Mucosa of rectum (tissue), 2 donors: Measurements from ENCODE around the gene ANXA6.

Experiments
- H3K27ac ChIP-seq, 2 donors: one replicate each; pipeline ENCODE4 v1.7.0; 2013; ENCODE audit warnings: inconsistent platforms in 2 of 2, low read depth in 2 of 2, low read length in 2 of 2
- H3K27me3 ChIP-seq, 2 donors: one replicate each; pipeline ENCODE4 v1.7.0; 2013; ENCODE audit warnings: low read length in 2 of 2; ENCODE audit not compliant: control insufficient read depth in 2 of 2, insufficient read depth in 2 of 2
- H3K36me3 ChIP-seq, 2 donors: one replicate each; pipeline ENCODE4 v1.7.0; 2013; ENCODE audit warnings: low read length in 2 of 2; ENCODE audit not compliant: control insufficient read depth in 2 of 2, insufficient read depth in 2 of 2
- H3K4me1 ChIP-seq, 2 donors: one replicate each; pipeline ENCODE4 v1.7.0; 2013; ENCODE audit warnings: low read length in 2 of 2, mild to moderate bottlenecking in 1 of 2; ENCODE audit not compliant: control insufficient read depth in 2 of 2, insufficient read depth in 2 of 2
- H3K4me3 ChIP-seq, 2 donors: one replicate each; pipeline ENCODE4 v1.7.0; 2013; ENCODE audit warnings: low read length in 2 of 2
- H3K9ac ChIP-seq, 2 donors: one replicate each; pipeline ENCODE4 v1.7.0; 2013; ENCODE audit warnings: low read length in 2 of 2, low read depth in 1 of 2, mild to moderate bottlenecking in 1 of 2
- H3K9me3 ChIP-seq, 2 donors: one replicate each; pipeline ENCODE4 v1.7.0; 2013; ENCODE audit warnings: low read length in 2 of 2; ENCODE audit not compliant: control insufficient read depth in 2 of 2
- donor health status: healthy.
- donor health status: Normal muscosa, but diverticular disease.

Gene ANXA6

DNA sequence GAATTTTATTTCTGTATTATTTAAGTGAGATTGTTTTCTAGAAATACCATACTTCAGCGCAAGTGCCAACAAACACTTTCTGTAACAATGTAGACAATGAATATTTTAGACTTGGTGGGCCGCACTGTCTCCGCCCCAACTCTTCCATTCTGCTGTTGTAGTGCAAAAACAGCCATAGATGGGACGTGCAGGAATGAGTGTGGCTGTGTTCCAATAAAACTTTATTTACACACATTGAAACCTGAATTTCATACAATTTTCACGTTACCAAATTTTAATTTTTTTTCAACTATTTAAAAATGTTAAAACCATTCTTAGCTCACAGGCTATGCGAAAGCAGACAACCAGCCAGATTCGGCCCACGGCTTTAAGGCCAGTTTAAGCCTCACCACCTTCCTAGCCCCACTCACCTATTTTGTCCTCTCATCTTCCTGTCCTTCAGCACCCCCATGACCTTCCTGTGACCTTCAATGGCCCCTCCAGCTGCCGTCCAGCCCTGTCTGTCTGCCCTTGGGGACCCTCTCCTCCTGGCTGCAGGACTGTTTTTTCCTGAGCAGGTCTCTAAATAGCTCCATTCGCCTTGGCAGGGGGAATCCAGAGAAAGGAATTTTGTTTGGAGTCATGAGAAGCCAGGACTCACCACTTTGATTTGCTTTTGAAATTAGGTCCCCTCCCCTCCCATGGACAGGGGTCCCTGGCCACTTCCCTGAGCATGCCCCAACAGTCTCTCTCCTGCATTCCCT lies 11.2 kb upstream of the ANXA6 start:
- Histone ChIP-seq H3K4me1 (peaks cover 0 to 4% of the 10 kb centered on the region in 2 donors), H3K27me3 (no peaks in the 10 kb centered on the region), H3K9ac (no peak overlapping the region), H3K36me3 (no peaks in the 10 kb centered on the region), H3K9me3 (no peaks in the 10 kb centered on the region), H3K27ac (no peak overlapping the region), H3K4me3 (no peak overlapping the region)

DNA sequence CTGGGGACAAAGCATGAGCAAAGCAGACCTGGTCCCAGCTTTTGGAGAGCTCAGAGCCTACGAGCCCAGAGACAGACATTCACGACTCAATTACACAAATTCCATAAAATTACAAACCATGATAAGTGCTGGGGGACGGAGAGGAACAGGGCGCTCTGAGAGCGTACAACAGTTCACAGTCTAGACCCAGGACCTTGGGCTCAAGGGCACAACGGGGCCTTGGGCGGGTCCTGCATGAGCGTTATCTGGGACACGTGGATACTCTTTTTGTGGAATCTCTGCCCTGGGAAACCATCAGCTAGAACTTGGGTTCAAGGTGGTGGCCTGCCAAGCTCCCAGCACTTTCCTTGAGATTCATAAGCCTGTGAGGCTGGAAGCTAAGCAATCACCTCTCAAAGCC lies 9.4 kb upstream of the ANXA6 start:
- Histone ChIP-seq H3K4me3 (no peak overlapping the region), H3K4me1 (peaks cover 0 to 4% of the 10 kb centered on the region in 2 donors), H3K36me3 (no peaks in the 10 kb centered on the region), H3K27me3 (no peaks in the 10 kb centered on the region), H3K9ac (no peak overlapping the region), H3K27ac (no peak overlapping the region), H3K9me3 (no peaks in the 10 kb centered on the region)

DNA sequence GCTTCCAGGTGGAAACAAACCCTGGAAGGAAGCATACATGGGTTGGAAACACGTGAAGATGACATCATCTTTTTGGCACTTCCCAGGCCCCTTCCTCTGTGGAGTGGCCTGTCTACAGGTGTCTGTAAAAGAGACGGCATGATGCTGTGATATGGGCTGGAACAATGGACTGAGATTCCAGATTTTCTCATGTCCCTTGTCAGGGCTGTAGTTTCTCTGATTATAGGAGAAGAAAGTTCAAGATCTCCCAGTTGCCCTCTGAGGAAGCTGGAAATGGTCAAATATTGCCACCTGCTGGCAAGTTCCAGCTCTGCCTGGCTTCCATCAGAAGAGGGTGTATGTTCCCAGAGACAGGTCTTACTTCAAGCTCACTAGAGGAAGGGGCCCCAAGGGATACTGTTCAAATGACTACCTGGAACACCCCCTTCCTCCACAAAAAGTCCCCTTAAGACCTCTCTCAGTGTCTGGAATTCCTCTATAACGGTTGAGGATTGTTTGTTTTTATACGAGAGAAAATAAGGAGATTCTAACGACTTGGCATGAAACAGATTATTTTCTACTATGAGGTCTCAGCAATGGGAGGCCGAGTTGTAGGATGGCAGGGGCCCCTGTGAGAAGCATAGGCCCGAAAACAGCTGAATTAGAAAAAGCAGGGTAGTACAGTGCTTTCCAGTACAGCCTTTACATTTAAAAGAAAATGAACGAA lies 7.3 kb upstream of the ANXA6 start:
- Histone ChIP-seq H3K27me3 (no peaks in the 10 kb centered on the region), H3K9ac (no peak overlapping the region)

DNA sequence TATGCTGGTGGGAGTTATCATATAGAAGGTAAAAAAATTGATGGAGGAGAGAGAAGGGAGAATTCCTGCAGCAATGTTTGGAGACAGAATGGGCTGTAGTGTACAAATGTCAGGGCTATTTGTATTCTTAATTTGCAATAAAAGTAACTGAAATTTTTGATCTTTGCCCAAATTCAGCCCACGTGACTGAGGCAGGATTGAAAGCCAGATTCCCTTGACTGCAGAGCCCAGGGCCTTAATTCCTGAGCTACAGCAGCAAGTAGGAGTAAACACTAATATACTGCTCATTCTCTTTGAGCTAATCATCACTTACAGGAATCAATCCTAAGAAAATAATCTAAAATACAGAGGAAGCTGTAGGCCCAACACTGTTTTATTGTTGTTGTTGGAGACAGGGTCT lies 5.2 kb upstream of the ANXA6 start:
- H3K9ac ChIP-seq: no peak overlapping the region
- H3K9me3 ChIP-seq: no peaks in the 10 kb centered on the region
- H3K4me1 ChIP-seq: peaks cover 2 to 4% of the 10 kb centered on the region in 2 donors
- no peaks in the 10 kb centered on the region for H3K27me3 ChIP-seq
- H3K36me3 ChIP-seq: no peaks in the 10 kb centered on the region
- no peak overlapping the region for H3K4me3 ChIP-seq
- no peak overlapping the region for H3K27ac ChIP-seq

More for the DNA sequence above, 7.3 kb upstream of the ANXA6 start:
- no peak overlapping the region for H3K27ac ChIP-seq
- no peak overlapping the region for H3K4me3 ChIP-seq
- H3K4me1 ChIP-seq: peaks cover 0 to 4% of the 10 kb centered on the region in 2 donors
- H3K36me3 ChIP-seq: no peaks in the 10 kb centered on the region
- H3K9me3 ChIP-seq: no peaks in the 10 kb centered on the region

DNA sequence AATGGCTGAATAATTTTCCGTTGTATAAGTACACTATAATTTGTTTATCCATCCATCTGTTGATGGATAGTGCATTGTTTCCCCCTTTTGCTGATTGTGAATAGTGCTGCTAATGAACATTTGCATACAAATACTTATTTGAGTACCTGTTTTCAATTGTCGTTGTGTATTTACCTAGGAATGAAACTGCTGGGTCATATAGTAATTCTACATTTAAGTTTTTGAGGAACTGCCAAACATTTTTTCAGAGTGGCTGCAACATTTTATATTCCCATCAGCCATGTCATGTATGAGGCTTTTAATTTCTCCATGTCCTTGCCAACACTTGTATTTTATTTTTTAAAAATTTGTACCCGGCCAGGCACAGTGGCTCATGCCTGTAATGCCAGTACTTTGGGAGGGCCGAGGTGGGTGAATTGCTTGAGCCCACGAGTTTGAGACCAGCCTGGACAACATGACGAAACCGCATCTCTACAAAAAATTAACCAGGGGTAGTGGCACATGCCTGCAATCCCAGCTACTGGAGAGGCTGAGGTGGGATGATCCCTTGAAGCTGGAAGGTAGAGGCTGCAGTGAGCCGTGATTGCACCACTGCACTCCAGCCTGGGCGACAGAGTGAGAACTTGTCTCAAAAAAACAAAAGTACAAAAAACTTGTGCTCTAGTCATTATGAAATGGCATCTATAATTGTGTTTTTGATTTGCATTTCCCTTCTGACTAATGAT lies 2.2 kb upstream of the ANXA6 start:
- Histone ChIP-seq H3K9me3 (no peaks in the 10 kb centered on the region), H3K4me1 (peaks cover 7 to 17% of the 10 kb centered on the region in 2 donors), H3K27me3 (no peaks in the 10 kb centered on the region), H3K9ac (no peak overlapping the region), H3K36me3 (no peaks in the 10 kb centered on the region), H3K27ac (no peak overlapping the region), H3K4me3 (no peak overlapping the region)

DNA sequence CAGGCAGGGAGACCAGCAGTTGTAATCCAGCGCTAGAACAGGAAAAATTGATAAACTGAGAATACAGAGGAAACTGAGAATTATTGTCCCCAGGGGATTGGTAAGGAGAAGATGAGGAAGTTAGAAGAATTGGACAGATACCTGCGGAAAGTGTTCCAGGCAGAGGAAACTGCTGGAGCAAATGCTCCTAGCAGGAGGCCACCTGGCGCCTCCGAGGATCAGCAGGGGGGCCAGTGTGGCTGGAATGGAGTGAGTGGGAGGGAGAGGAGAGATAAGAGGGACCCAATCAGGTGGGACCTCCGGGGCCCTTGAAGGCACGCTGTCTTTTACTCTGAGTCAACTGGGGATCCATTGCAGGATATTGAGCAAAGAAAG lies 695 bp upstream of the ANXA6 start:
- peak overlapping the region; percentile 56 to 76 for H3K9ac ChIP-seq
- peak overlapping the region; percentile 66 to 83 for H3K4me3 ChIP-seq
- peak overlapping the region; percentile 50 to 90 for H3K27ac ChIP-seq
- H3K27me3 ChIP-seq: no peaks in the 10 kb centered on the region
- no peaks in the 10 kb centered on the region for H3K36me3 ChIP-seq
- H3K4me1 ChIP-seq: peaks cover 8 to 19% of the 10 kb centered on the region in 2 donors
- H3K9me3 ChIP-seq: no peaks in the 10 kb centered on the region

DNA sequence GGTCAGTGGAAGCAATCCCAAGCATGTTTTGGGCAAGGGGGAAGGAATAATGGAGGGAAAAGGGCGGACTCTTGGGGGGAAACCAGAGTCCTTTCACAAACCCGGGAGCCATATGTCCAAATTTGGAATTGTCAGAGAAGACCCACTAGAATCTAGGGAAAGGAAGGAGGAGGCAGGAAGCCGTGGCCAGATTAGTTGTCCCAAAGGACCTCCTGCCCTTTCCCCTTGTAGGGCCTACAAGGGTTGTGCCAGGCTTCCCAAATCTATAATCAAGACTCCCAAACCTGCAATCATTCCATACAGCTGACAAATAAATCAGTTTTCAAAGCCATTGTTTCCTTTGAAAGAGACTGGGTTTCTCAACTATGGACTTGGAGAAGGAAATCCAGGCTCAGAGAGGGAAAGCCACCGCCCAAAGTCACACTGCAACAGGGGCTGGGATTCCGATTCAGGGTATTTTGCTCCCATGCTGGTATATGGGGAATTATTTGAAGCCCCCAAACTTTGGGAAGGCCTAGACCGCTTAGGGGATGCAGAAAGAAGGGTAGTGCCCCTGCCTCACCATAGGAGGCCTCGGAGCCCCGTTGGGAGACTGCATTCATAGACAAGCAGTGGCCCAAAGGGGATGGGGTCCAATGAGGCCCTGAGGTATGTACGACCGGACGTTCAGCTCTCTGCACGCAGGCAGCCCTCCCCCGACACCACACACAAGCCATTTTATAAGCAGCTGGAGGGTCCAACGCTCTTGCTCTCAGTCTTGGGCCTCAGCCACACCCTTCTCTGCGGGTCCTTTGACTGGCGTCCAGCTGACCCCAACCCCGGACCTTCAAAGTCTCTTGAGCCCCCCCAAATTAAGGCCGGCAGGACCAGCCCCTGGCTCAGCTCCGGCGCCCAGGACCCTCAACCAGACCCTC lies 815 bp downstream of the ANXA6 start:
- Histone ChIP-seq H3K27me3 (no peaks in the 10 kb centered on the region), H3K9me3 (no peaks in the 10 kb centered on the region), H3K9ac (peak overlapping the region; percentile 56 to 78), H3K4me1 (peaks cover 13 to 24% of the 10 kb centered on the region in 2 donors), H3K36me3 (no peaks in the 10 kb centered on the region), H3K4me3 (peak overlapping the region; percentile 66 to 83), H3K27ac (peak overlapping the region; percentile 63 to 90)

DNA sequence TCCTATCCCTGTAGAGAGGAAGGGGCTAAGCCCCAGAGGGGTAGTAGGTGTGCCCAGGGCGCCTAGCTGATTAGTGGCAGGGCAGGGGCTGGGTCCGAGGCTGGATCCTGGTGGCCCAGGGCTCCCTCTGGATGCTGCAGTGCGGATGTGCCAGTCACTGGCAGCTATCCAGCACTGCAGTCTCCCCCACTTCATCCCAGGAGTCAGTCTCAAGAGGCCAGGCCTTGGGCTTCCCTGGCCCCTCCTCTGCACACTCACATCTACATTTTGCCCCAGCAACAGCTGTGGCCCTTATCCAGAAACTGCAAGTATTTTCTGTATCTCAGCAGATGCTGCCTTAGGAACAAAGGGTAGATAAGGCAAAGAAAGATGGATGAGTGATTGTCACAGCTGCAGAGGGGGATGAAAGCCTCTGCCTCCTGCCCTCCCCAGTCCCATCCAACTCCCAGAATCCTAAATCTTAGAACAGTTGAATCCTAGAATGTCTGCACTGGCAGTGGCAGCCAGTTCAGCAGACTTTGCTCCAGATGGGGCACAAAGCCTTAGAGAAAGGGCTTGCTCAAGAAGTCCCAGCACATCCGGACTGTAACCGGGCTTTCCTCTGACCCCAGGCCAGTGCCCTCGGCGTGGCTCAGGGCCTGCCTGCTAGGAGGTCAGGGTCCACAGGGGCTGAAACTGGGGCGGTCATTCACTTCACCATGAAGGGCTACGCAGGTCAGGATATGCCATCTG lies 1.6 kb downstream of the ANXA6 start:
- Histone ChIP-seq H3K9me3 (no peaks in the 10 kb centered on the region), H3K4me1 (peaks cover 22 to 32% of the 10 kb centered on the region in 2 donors)

More for the DNA sequence above, 1.6 kb downstream of the ANXA6 start:
- Histone ChIP-seq H3K36me3 (no peaks in the 10 kb centered on the region), H3K4me3 (peak overlapping the region; percentile 66 to 83), H3K27me3 (no peaks in the 10 kb centered on the region), H3K9ac (peak overlapping the region; percentile 56 to 78), H3K27ac (peak overlapping the region; percentile 63 to 90)
